Naive thymus-derived CD8-positive, alpha-beta T cell (primary cell): ENCODE data around the gene GPR146. TPM values are rescaled to one million over a fixed set of nuclear protein-coding genes. Genes with fewer than 3 reads are reported as not detected.

Experiments used
- ATAC-seq, 2 donors: fragments of 150-1000 bp; cut with Tn5 transposase in 1 of 2; sonication (Bioruptor Pico), chemical (Tn5 transposase) in 1 of 2; 1 replicate in 1 of 2; 2 replicates in 1 of 2; pipeline ENCODE4 v1.10.0; 2021; ENCODE audit warnings: mild to moderate bottlenecking in 2 of 2, moderate library complexity in 2 of 2
- POLR2A ChIA-PET: fragments of 350-600 bp; sonication (Branson Sonifier 250); formaldehyde crosslinking; loops from one replicate; lab custom pipeline; 2021; ENCODE audit warnings: antibody characterized with exemption; lab: Charles Lee
- DNase-seq, 10 donors: peaks; one replicate each; pipeline versions ENCODE4 v3.0.0 to v3.0.0-alpha.2; 2020 to 2022
- H3K27ac Mint-ChIP-seq, 10 donors: one replicate each; pipeline ENCODE4 v1.8.0; 2020 to 2022; ENCODE audit warnings: mild to moderate bottlenecking in 10 of 10, mixed read lengths in 10 of 10, moderate library complexity in 4 of 10, inconsistent platforms in 1 of 10
- H3K27me3 Mint-ChIP-seq, 5 donors: one replicate each; pipeline ENCODE4 v1.8.0; 2021 to 2022; ENCODE audit warnings: mixed read lengths in 5 of 5
- H3K36me3 Mint-ChIP-seq, 3 donors: one replicate each; pipeline ENCODE4 v1.8.0; 2020 to 2022; ENCODE audit warnings: mixed read lengths in 3 of 3, mild to moderate bottlenecking in 2 of 3, inconsistent platforms in 1 of 3
- H3K4me1 Mint-ChIP-seq, 4 donors: one replicate each; pipeline ENCODE4 v1.8.0; 2021 to 2022; ENCODE audit warnings: mixed read lengths in 4 of 4
- H3K4me3 Mint-ChIP-seq, 10 donors: one replicate each; pipeline ENCODE4 v1.8.0; 2020 to 2022; ENCODE audit warnings: mild to moderate bottlenecking in 10 of 10, mixed read lengths in 10 of 10, moderate library complexity in 6 of 10, inconsistent platforms in 1 of 10
- H3K9me3 Mint-ChIP-seq, 9 donors: one replicate each; pipeline ENCODE4 v1.8.0; 2020 to 2022; ENCODE audit warnings: mixed read lengths in 9 of 9, mild to moderate bottlenecking in 3 of 9, inconsistent platforms in 1 of 9, moderate library complexity in 1 of 9
- polyA plus RNA-seq, 3 donors: library from polyadenylated mRNA; unstranded; fragments of 300-500 nt; fragmentation: Illumina TruSeq; gene quantifications; one replicate each; pipeline ENCODE4 v1.2.3, GENCODE V29; 2021
- total RNA-seq, 8 experiments: library from RNA in 2 of 8; stranded (reverse) in 2 of 8; gene quantifications; one replicate each; pipeline ENCODE4 v1.2.3 and lab custom pipeline; 2021 to 2026

GPR146 gene
- total and polyA plus RNA-seq, 5 experiments from 2014 or later, result 1.4 to 9.5 (median 3.8) TPM

DNA sequence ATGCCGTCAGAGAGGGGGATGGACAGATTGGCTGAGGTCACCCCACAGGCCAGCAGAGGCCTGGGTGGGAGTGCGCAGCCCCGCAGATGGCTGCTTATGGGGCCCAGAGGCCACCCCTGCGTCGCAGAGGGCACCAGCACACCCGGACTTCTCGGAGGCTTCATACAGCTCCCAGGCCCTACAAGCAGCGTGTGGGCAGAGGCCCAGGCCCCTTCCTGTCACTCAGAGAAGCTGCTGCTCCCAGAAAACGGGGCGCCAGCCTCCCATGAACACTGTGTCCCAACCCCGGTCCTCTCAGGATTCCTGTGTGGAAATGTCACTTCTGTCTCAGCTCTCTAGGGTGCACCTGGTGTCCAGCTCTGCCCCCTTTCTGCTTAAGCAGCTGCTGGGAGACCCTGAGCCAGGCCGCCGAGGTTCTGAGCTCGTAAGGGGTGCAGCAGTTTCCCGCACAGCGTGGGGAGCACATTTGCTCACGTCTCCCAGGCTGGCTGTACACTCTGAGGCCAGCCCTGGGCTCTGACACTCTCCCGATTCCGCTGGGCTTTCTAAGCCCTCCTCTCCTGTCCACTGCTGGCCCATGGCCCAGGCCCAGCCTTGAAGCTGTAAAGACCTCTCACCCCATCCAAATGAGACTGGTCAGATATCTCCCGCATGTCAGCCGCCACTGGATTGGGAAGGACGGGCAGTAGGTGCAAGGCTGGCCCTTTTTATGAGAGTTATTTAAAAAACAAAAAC, 6.8 kb downstream of the GPR146 start:
- H3K9me3 Mint-ChIP-seq, result no peaks in the 10 kb centered on the region

DNA sequence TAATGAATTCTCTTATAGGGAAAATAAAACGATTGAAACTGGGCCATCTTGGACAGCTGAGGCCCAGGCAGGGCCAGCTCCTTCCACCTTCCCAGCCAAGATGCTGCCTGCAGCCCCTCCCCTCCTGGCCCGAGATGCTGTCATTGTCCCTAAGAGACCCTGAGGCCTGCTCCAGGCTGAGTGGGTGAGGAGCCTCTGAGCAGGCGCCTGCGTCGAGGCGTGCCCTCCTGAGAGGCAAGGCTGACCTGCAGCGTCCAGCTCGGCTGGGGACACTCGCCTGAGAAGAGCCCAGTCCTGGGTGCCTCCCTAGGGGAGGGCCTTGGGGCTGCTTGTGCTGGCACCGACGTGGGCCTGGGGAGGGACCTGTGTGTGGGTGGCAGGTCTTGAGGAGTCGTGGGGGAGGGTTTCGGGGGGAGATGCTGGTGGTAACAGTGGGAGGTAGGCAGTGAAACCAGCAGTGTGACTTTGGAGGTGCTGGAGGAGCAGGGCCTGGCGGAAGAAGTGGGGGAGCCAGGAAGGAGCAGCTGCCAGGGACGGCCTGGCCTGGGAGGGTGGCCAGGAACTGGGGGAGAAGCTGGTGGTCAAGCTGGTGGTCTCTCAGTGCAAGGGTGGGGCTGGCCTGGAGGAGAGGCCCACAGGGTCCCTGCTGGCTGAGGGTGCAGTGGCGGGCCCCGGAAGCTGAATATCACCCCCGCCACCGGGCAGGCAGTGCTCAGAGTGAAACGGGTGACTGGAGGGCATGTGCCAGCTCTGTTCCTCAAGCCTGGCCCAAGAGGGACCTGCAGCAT, 7.9 kb downstream of the GPR146 start:
- DNase-seq, result peak in 1 of 10 donors; percentile 51
- H3K36me3 Mint-ChIP-seq, result no peaks in the 10 kb centered on the region
- peak overlapping the region in 2 of 10 donors; percentile 24 for H3K4me3 Mint-ChIP-seq
- no peak for ATAC-seq
- H3K4me1 Mint-ChIP-seq, result peaks cover 6 to 64% (median 41%) of the 10 kb centered on the region in 4 donors
- H3K9me3 Mint-ChIP-seq, result no peaks in the 10 kb centered on the region
- no peaks in the 10 kb centered on the region for H3K27me3 Mint-ChIP-seq
- POLR2A ChIA-PET, result interaction anchor here (5.5 kb wide), 1 partner anchor 8 kb away, joined by 33 read pairs; the partner anchor contains the start of gene GPR146
- H3K27ac Mint-ChIP-seq, result peak overlapping the region in 2 of 10 donors; percentile 5 to 43

More for the DNA sequence above, 6.8 kb downstream of the GPR146 start:
- peak overlapping the region in 1 of 10 donors; percentile 37 for H3K27ac Mint-ChIP-seq
- H3K4me3 Mint-ChIP-seq, result no peak overlapping the region
- no peaks in the 10 kb centered on the region for H3K36me3 Mint-ChIP-seq
- no peak for ATAC-seq
- peak in 1 of 10 donors; percentile 30 for DNase-seq
- no peaks in the 10 kb centered on the region for H3K27me3 Mint-ChIP-seq
- POLR2A ChIA-PET, result interaction anchor here (0.6 to 1.5 kb wide), 2 partner anchors 76 to 175 kb away, joined by 3 read pairs; partner anchors contain the start of gene GET4
- H3K4me1 Mint-ChIP-seq, result peaks cover 7 to 75% (median 50%) of the 10 kb centered on the region in 4 donors

DNA sequence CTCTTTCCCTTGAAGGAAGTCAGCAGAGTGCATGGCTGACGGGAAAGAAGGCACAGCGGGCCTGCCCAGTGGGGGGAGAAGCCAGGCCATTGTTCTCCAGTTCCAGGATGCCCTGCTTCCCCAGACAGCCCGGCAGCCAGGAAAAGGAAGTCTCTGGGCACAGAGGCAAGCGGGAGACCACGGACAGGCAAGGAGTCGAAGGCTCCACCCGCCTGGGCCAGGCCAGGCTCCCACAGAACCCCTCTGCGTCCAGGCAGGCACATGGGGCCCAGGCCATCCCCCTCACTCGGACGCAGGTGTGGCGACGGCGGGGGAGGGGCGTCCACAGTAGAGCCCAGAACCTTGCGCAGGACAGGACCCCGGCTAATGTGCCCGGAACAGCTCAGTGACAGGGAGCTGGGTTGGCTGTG, 8.7 kb downstream of the GPR146 start:
- H3K9me3 Mint-ChIP-seq, result no peaks in the 10 kb centered on the region
- POLR2A ChIA-PET, result interaction anchor here (4.3 to 5.5 kb wide), 2 partner anchors 9 to 25 kb away, joined by 26 to 33 read pairs; partner anchors contain the start of gene GPR146
- ATAC-seq (no peak), DNase-seq (peak in 1 of 10 donors; percentile 59)
- H3K4me3 Mint-ChIP-seq, result no peak overlapping the region
- peak overlapping the region in 1 of 10 donors; percentile 37 for H3K27ac Mint-ChIP-seq
- H3K27me3 Mint-ChIP-seq, result no peaks in the 10 kb centered on the region
- H3K4me1 Mint-ChIP-seq, result peaks cover 5 to 56% (median 35%) of the 10 kb centered on the region in 4 donors
- no peaks in the 10 kb centered on the region for H3K36me3 Mint-ChIP-seq

DNA sequence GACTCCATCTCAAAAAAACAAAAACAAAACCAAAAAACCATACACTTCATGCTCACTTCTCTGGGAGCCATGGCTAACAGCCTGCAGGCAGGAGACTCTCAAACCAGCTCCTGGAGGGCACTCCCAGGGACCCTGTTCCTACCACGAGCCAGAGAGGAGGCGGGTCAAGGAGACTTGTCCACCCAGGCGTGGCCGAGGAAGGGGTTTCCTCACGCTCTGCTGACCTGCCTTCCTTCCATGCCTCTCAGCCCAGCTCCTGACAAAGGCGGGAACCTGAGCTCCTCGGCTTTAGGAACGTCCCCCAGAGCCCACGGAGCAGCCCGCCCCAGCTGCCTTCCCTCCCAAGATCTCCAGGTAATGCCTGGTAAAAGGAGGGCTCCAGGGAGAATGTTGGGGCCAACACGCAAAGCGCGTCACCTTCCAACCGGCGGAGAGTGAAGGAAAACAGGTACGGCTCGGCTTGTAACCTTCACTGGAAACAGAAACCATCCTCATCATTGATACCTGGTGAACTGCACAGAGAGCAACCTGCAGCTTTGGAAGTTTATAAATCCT, 9.5 kb downstream of the GPR146 start:
- Mint-ChIP-seq H3K27ac (peak overlapping the region in 6 of 10 donors; percentile 13 to 84 (median 54)), H3K9me3 (no peaks in the 10 kb centered on the region), H3K4me1 (peaks cover 7 to 47% (median 31%) of the 10 kb centered on the region in 4 donors), H3K36me3 (peaks cover 0 to 4% (median 0%) of the 10 kb centered on the region in 3 donors), H3K27me3 (no peaks in the 10 kb centered on the region), H3K4me3 (peak overlapping the region in 7 of 10 donors; percentile 30 to 92 (median 47))
- DNase-seq, result peak in 1 of 10 donors; percentile 53
- POLR2A ChIA-PET, result interaction anchor here (4.3 to 5.5 kb wide), 2 partner anchors 10 to 26 kb away, joined by 26 to 33 read pairs; partner anchors contain the start of gene GPR146
- no peak for ATAC-seq

DNA sequence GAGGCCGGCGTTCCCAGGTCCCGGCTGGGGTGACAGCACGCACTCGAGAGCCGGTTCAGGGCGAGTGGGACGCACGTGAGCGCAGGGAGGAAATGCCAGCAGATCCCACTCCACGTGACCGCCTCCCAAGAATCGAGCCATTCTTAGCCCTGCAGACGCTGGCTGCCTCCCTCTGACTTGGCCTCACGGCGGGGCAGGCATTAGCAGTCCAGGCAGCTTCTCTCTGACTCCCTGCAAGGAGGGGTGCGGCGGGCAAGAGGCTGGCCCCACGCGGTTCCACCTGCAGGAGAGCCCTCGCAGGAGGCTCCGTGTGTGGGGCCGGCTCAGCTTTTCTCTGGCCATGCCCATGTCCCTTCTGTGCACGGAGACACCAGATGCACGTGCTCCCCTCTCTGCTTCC, 10.1 kb downstream of the GPR146 start:
- H3K4me1 Mint-ChIP-seq, result peaks cover 7 to 42% (median 27%) of the 10 kb centered on the region in 4 donors
- H3K27me3 Mint-ChIP-seq, result no peaks in the 10 kb centered on the region
- DNase-seq, result peak in 1 of 10 donors; percentile 49
- H3K27ac Mint-ChIP-seq, result peak overlapping the region in 6 of 10 donors; percentile 13 to 91 (median 76)
- peak overlapping the region in 7 of 10 donors; percentile 45 to 94 (median 90) for H3K4me3 Mint-ChIP-seq
- peaks cover 0 to 4% (median 0%) of the 10 kb centered on the region in 3 donors for H3K36me3 Mint-ChIP-seq
- no peaks in the 10 kb centered on the region for H3K9me3 Mint-ChIP-seq
- POLR2A ChIA-PET, result interaction anchor here (4.3 to 5.5 kb wide), 2 partner anchors 10 to 27 kb away, joined by 26 to 33 read pairs; partner anchors contain the start of gene GPR146
- ATAC-seq, result no peak

DNA sequence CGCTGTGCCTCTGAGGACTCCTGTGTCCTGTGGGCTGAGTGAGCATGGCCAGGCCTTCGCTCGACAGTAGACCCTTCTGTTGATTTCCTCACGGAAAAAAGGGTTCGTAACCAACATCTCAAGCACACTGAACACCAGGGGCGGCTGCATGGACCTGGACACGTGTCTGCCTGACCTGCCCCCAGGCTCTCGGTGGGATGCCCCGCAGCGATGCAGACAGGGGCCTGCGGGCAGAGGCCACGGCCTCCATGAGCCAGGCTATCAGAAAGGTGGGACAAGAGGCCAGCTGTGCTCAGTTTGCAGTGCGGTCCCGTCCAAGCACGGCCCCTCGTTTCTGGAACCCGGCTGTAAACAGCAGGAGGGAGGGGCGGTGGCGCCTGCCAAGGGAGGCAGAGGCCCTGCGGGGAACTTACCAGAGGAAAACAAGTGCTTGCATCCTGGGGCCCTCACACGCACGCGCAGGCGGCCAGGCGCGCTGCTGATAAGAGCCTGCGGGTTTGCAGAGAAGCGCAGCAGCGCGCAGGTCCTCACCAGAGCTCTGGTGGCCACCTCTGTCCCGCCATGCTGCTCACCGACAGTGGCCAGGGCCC, 10.6 kb downstream of the GPR146 start:
- DNase-seq (peak; percentile 27 to 82 (median 52)), ATAC-seq (peak; percentile 90 to 92)
- POLR2A ChIA-PET, result interaction anchor here (1.3 to 5.5 kb wide), 4 partner anchors 11 to 80 kb away, joined by 6 to 33 read pairs (median 16); partner anchors contain the start of genes COX19 and GPR146
- Mint-ChIP-seq H3K4me3 (peak overlapping the region; percentile 80 to 94 (median 88)), H3K9me3 (no peaks in the 10 kb centered on the region), H3K27ac (peak overlapping the region; percentile 40 to 91 (median 76)), H3K36me3 (peaks cover 0 to 4% (median 0%) of the 10 kb centered on the region in 3 donors), H3K4me1 (peaks cover 7 to 36% (median 24%) of the 10 kb centered on the region in 4 donors), H3K27me3 (no peaks in the 10 kb centered on the region)

DNA sequence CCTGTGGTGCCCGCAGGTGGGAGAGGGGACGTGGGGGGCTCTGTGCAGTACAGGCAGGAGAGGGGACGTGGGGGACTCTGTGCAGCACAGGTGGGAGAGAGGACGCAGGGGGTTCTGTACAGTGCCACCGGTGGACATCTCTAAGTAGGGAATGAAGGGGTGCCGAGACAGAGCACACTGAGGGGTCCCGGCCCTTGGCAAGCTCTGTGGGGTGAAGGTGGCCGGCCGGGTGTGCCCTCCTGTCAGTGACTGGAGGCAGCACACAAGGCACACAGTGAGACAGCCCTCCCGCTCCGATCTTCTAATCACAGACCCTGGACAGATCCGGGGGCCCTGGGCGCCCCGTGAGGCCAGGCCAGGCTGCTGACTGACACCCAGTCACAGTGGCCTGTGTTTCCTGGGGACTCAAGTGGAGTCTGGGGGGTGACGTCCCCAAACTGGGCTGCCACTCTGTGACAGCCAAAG, 11.2 kb downstream of the GPR146 start:
- POLR2A ChIA-PET, result interaction anchor here (1.3 to 5.5 kb wide), 4 partner anchors 10 to 81 kb away, joined by 6 to 33 read pairs (median 16); partner anchors contain the start of genes COX19 and GPR146
- Mint-ChIP-seq H3K4me1 (peaks cover 5 to 34% (median 25%) of the 10 kb centered on the region in 4 donors), H3K4me3 (peak overlapping the region; percentile 80 to 94 (median 88)), H3K9me3 (no peaks in the 10 kb centered on the region), H3K27ac (peak overlapping the region; percentile 20 to 91 (median 74)), H3K36me3 (peaks cover 0 to 4% (median 0%) of the 10 kb centered on the region in 3 donors), H3K27me3 (no peaks in the 10 kb centered on the region)
- peak in 1 of 10 donors; percentile 44 for DNase-seq
- peak; percentile 20 to 29 for ATAC-seq

DNA sequence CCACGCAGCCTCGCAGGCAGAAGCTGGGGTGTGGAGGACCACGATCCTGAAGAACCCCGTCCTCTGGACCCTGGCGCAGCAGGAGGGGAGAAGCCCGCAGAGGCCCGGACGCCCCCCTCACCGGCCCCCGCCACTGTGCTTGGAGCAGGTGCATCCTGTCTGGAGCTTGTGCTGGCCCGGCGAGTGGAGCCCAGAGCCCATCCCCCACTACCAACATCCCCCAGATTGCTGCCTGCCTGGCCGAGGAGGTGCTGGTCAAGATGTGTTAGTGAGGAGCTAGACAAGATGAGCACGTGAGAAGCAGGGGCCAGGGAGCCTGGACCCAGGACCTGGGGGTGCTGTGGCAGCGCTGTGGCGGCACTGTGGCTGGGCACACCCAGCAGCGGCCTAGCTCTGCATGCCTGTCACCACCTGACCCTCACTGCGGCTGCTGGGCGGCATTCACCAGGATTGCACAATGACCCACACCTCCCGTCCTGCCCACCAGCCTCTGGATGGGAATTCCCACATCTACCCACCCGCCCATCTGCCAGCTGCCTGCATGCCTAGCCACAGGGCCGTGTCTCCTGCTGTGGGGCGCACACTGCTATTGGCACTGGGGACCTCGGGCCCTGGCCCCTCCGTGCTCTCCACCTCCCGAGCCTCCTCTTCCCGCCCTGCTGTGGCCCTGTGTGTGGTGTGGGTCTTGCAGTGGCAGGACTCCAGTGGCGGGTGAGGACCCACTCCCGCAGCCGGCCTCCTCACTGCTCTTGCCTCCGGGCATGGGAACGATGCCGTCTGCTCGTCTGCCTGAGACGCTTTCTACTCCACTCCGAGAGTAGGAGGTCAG, 11.8 kb downstream of the GPR146 start:
- H3K27ac Mint-ChIP-seq, result peak overlapping the region in 4 of 10 donors; percentile 40 to 91 (median 84)
- POLR2A ChIA-PET, result interaction anchor here (1.3 to 5.5 kb wide), 4 partner anchors 9 to 81 kb away, joined by 6 to 33 read pairs (median 16); partner anchors contain the start of genes COX19 and GPR146
- DNase-seq, result peak in 1 of 10 donors; percentile 53
- no peaks in the 10 kb centered on the region for H3K27me3 Mint-ChIP-seq
- H3K9me3 Mint-ChIP-seq, result no peaks in the 10 kb centered on the region
- peaks cover 5 to 36% (median 27%) of the 10 kb centered on the region in 4 donors for H3K4me1 Mint-ChIP-seq
- peak overlapping the region; percentile 80 to 94 (median 88) for H3K4me3 Mint-ChIP-seq
- no peak for ATAC-seq
- H3K36me3 Mint-ChIP-seq, result peaks cover 0 to 4% (median 0%) of the 10 kb centered on the region in 3 donors

DNA sequence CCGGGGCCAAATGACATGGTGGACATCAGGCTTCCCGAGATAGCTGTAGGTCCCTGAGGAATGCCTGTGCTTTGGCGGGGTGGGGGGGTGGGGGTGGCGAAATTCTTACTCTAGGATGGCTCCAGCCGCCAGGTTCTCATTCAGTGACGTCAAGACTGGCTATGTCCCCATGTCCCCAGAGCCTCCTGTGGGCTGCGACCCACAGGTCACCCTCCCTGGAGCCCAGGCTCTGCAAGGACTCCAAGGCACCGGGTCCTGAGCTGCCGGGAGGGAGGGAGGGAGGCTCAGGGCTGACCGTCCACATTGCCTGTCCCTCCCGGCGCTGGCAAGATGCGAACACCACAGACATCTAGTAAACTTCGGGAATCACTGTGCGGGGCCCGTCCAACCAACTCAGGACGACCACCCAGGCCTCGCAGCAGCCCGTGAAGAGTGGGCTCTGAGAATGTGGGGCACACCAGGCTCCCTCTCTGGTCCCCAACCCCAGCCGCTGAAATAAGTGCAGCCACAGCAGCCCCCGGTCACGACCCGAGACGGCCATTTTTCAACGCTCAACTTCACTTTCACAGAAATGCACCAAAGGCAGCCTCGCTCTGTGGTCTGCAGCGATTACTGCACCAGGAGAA, 12.6 kb downstream of the GPR146 start:
- no peak overlapping the region for H3K27ac Mint-ChIP-seq
- peaks cover 0 to 4% (median 2%) of the 10 kb centered on the region in 3 donors for H3K36me3 Mint-ChIP-seq
- no peaks in the 10 kb centered on the region for H3K9me3 Mint-ChIP-seq
- ATAC-seq, result no peak
- POLR2A ChIA-PET, result interaction anchor here (1.3 to 5.5 kb wide), 4 partner anchors 9 to 29 kb away, joined by 3 to 33 read pairs (median 16); partner anchors contain the start of gene GPR146
- H3K4me1 Mint-ChIP-seq, result peaks cover 9 to 37% (median 29%) of the 10 kb centered on the region in 4 donors
- H3K4me3 Mint-ChIP-seq, result peak overlapping the region in 2 of 10 donors; percentile 92 to 94
- H3K27me3 Mint-ChIP-seq, result peaks cover 0 to under 1% (median 0%) of the 10 kb centered on the region in 5 donors
- DNase-seq, result no peak
